GM12865 (cell line): ENCODE results near the gene DHRS12.

Source experiments
- DNase-seq: peaks from one replicate; pipeline ENCODE4 v3.0.0; 2010; ENCODE audit warnings: low read depth
- H3K4me3 ChIP-seq: 2 replicates; pipeline ENCODE4 v1.5.1; 2011; ENCODE audit warnings: mild to moderate bottlenecking, low read depth, low read length, control low read depth
- TF ChIP-seq, protein P1 (sequence below): IDR thresholded peaks from 2 replicates; pipeline ENCODE4 v1.5.1; 2011; ENCODE audit warnings: low read length, control low read depth, low read depth, inconsistent platforms; ENCODE audit not compliant: insufficient read depth; ENCODE audit errors: missing control alignments

Gene DHRS12

DNA sequence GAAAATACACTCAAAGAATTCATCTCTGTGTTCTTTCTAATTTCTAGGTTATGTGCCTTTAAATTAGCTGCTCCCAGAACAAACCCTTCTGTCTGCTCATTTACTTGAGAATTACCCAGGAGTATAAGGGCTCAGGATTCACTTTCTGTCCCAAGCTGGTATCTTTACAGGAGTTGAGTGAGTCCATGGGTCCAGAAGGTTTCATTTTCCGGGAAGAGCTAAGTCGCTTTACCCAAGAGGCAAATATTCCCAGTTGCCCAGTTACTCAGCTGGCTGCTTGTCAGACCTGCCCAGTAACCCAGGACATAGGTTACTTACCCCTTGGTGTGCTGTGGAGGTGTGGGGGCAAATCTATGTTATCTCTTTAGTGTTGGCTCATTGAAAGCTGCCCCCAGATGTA lies 47.3 kb downstream of the DHRS12 start:
- no peak overlapping the region for H3K4me3 ChIP-seq
- DNase-seq, result no peak
- TF ChIP-seq, protein P1, sequence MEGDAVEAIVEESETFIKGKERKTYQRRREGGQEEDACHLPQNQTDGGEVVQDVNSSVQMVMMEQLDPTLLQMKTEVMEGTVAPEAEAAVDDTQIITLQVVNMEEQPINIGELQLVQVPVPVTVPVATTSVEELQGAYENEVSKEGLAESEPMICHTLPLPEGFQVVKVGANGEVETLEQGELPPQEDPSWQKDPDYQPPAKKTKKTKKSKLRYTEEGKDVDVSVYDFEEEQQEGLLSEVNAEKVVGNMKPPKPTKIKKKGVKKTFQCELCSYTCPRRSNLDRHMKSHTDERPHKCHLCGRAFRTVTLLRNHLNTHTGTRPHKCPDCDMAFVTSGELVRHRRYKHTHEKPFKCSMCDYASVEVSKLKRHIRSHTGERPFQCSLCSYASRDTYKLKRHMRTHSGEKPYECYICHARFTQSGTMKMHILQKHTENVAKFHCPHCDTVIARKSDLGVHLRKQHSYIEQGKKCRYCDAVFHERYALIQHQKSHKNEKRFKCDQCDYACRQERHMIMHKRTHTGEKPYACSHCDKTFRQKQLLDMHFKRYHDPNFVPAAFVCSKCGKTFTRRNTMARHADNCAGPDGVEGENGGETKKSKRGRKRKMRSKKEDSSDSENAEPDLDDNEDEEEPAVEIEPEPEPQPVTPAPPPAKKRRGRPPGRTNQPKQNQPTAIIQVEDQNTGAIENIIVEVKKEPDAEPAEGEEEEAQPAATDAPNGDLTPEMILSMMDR, result no peak

DNA sequence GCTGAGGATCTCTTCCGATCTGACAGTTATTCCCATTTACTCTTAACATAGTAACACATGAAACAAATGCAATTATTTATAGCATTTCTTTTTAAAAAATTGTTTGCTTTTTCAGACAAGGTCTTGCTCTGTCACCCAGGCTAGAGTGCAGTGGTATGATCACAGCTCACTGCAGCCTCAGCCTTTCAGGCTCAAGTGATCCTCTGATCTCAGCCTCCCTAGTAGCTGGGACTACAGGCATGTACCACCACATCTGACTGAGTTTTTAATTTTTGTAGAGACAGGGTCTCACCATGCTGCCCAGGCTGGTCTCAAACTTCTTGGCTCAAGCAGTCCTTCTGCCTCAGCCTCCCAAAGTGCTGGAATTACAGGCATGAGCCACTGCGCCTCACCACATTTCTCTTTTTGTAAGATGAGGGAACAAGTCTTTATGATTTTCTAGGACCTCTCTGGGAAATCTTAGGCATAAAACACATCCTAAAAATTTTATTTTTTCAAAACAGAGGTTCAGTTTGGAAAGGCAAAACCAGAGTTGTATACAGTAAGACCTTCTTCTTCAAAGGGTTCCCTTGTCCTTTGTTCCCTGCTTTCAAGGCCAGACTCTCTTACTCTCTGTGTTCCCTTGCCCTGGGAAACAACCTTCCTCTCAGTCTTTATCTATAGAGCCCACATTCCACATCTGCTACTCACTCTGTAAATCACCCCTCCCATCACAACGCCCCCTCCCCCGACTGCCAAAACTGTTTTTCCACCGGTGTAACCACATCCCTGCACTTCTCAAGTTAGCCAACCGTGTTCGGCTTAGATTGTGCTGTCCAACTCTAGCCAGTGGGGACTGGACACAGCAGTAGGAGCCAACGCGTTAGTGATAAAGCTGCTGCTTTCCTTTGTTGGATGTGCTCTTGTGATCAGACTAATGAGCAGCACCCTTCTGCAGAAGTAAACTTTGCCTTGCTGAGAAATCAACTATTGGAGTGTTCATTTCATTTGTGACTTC lies 56.2 kb downstream of the DHRS12 start:
- DNase-seq, result no peak
- TF ChIP-seq, protein P1, result no peak
- H3K4me3 ChIP-seq, result no peak overlapping the region

DNA sequence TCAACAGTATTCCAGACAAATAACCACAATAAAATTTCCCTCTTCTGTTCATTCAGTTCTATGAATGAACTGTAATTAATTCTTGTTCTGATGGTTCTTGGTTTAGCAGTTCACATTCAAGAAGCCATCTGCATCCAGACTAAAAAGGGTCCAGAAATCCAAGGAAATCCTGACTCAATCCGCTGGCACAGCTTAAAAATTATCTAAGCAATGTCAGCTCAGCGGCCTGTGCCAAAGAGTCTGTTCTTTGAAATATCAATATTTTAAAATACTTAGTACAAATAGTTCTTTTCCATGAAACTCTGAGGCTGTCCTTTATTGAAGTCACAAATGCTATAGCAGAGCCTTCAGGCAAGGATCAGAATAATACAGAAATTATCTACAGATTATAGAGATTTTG lies 57.2 kb downstream of the DHRS12 start:
- H3K4me3 ChIP-seq, result no peak overlapping the region
- DNase-seq, result no peak
- TF ChIP-seq, protein P1, result no peak

DNA sequence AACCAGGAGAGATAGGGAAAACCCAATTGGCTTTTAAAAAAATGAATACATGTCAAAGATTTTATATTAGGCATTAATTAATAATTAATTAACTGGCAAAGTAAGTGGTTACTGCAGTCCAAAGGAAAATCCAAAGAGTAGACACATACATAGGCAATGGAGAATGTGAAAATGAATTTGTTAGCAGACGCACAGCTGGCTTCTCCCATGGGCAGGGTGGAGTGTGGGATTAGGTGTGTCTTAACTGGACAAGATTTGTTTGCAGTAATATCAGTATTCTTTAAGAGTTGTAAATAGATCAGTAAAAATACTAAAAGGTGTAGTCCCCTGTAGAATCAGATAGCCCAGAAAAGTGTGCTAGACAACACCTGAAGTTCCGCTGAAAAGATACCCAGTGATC lies 58.7 kb downstream of the DHRS12 start:
- DNase-seq, result no peak
- TF ChIP-seq, protein P1, result no peak
- no peak overlapping the region for H3K4me3 ChIP-seq

DNA sequence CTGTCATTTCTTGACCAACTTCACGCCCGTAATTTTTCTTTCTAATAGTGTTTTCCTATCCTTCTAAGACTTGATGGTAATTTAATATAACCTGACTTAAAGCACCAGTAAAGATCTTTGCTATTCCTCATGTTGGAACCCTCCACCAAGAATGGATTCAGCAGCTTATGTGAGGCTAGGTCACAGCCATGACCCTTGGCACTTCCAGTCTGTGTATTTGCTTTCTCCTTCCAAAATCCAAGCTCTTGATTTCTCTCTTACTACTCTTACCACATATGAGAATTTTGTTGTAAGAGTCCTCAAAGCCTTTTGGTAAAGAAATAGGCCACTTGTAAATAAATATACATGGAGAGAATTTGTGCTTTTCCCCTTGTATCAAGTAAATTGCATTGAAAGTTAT lies 61.4 kb downstream of the DHRS12 start:
- no peak for DNase-seq
- TF ChIP-seq, protein P1, result no peak

DNA sequence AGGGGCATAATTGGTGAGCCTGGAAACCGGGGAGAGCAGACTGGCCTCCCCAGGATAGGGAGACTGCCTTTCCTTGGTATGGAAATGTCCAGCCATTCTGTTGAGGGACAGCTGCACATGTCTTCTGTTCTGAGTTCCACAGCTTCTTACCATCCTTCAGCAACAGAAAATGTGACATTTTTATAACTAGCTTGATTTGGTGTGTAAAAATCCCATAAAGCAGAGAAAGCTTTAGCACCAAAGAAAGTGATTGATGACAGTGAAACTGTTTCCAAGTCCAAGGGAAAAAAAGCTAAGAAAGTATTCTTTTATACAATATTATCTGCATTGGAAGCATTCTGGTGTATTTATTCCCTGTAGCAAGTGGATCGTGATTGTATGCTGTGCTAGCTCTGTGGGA lies 61.9 kb downstream of the DHRS12 start:
- TF ChIP-seq, protein P1, result no peak
- no peak overlapping the region for H3K4me3 ChIP-seq
- DNase-seq, result no peak

More for the DNA sequence above, 61.4 kb downstream of the DHRS12 start:
- H3K4me3 ChIP-seq, result no peak overlapping the region
